G401 (cell line): ENCODE results near the gene VSNL1. TPM values are rescaled to one million over a fixed set of nuclear protein-coding genes. Genes with fewer than 3 reads are reported as not detected.
"Not testable (repeated sequence)": the region's sequence is repeated elsewhere in the genome, so short reads cannot be mapped to it uniquely, and the experiment has no call there.

Source experiments
- DNase-seq: peaks from one replicate; pipeline ENCODE4 v3.0.0-alpha.2; 2015; ENCODE audit warnings: low spot score
- in situ Hi-C: cut with HindIII; loops from 2 replicates; pipeline ENCODE4 v1.10.0; 2016; ENCODE audit warnings: low sequenced_read_pairs, mixed read lengths
- total RNA-seq: library from RNA; depleted of rRNA; stranded (reverse); fragments of >200 nt; shearing (Covaris generic); gene quantifications from 2 replicates; pipeline ENCODE4 v1.2.3, GENCODE V29; 2014

The VSNL1 gene
- total RNA-seq, 1 experiment from 2014 or later, result not detected

DNA sequence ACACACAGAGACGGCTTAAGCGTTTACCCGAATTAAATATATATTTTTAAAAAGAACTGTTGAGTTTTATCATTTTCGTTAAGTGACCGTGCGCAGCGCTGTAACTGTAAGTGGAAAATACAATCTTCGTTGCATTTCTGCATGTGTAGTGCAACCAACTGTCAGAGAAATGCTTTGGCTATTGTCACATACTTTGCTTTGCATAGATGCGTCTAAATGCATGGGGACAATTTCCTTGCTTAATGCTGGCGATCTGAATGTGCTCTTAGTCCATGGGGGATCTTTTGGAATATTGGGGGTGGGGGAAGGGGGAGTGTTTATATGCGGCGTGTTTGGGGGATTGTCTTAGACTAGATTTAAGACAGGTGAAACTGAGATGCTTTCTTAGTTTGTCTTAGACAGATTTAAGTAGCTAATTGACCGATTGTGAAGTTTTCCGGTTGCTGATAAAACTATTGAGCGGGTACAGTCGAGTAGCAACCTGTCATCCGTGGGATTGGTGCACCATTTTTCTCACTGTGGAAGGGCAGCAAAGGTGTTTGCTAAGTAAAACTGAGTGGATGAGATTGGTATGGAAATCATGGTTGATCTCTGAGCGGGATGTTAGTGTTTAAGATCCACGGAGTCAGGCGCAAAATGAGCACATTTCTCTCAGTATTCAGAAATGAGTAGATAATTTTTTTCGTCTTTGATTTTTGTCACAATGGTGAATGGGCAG lies 476 bp downstream of the VSNL1 start:
- DNase-seq, result peak; percentile 75

GRCh38 chr2:17541531-17541950 lies 1.0 kb downstream of the VSNL1 start:
- in situ Hi-C loops, result no loop called here
- peak; percentile 63 for DNase-seq

More for the DNA sequence above, 476 bp downstream of the VSNL1 start:
- in situ Hi-C loops, result no loop called here

DNA sequence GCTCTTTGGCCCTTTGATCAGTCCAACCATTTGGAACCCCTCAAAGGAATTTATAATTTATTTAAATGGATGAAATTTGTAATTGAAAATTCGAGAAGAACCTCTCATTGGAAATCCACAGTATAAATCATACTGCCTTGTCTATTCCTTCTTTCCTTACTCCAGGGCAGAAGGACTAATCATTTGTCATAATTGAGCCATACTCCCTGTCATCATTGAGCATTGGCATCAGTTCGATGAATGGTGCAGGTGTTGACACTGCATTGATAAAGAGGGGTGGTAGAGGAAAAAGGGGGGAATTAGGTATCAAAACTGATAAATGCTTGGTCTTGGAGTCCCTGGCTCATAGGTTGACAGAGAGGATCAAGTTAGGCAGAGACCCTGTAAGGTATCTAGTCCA lies 2.0 kb downstream of the VSNL1 start:
- no peak for DNase-seq
- in situ Hi-C loops, result no loop called here

DNA sequence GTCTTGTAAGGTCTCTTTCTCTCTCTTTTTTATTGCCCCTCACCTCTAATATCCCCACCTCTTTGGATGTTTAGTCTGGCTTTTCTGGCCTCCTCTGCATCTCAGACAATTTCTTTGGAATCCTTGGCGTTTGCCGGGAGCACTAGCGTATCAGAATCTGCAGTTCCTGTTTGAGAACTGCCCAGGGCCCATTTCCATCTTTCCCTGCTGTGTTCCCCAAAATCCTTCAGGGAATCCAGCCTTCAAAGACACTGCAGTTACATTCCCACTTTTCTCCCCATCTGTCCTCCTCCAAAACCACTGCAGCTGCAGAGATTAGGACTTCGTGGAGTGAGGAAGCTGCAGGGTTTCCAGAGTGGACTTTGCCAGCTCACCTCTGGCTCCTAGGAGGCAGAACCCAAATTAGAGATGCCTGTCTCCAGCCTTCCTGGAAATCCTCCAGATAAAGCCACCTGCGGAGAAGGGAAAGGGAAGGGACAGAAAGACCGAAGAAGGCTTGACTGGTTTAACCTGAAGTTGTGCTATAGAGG lies 2.7 kb downstream of the VSNL1 start:
- peak; percentile 81 for DNase-seq
- in situ Hi-C loops, result no loop called here

DNA sequence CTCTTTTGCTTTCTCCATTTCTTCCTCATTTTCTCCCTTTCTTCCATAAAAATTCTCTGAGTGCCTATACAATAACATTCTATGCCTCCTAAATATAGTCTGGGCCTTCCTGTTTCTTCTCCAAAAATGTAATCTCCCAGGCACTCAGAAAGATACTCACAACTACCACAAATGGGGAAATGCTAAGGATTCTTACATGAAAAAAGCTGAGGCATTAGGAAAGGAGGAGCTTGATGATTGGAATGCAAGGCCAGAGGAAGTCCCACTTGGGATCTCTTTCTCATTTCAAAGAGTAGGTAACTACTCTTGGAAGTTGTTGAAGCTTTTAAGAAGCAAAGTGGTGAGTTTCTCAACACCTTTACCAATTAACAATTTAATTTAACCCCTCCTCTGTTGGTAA lies 3.4 kb downstream of the VSNL1 start:
- in situ Hi-C loops, result no loop called here
- DNase-seq, result no peak

- DNase-seq, result no peak
- in situ Hi-C loops, result no loop called here
Observed at GRCh38 chr2:17544256-17544655, 3.8 kb downstream of the VSNL1 start.

- in situ Hi-C loops, result no loop called here
- DNase-seq, result no peak
Observed at GRCh38 chr2:17545680-17546613, 5.5 kb downstream of the VSNL1 start.

DNA sequence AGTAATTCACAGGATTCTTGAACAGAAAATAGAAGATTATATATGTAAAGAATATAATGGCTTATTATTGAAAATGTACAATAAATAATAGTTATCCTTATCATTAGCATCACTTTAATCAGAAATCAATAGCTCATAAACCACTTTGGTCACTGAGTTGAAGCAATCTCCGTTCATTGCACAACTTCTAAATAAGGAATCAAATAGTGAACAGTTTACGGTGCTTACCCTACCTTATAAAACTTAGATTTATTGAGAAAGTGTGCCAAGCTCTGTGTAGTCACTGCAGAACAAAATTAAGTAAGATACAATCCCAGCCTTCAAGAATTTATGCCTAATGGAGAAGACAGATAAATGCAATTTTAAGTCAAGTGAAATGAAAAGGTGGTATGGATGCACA lies 6.7 kb downstream of the VSNL1 start:
- DNase-seq, result no peak
- in situ Hi-C loops, result no loop called here

DNA sequence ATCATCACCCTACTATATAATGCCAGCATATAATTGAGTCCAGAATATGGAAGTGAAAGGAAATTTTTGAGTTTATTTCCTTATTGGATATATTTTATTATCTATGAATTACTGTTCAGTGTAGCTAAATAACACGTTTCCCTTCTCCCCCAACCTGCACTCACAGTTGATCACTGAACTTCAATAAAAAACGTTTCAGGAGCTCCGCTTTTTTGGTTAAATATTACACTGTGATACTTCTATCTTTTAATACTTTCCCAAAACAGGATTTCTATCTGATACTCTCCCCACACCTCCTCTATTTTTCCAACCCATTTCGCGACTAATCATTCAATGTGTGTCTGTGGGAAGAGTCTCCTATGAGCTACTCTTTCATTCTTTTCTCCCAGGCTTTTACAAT lies 7.2 kb downstream of the VSNL1 start:
- DNase-seq, result no peak
- in situ Hi-C loops, result no loop called here

GRCh38 chr2:17550907-17551306 lies 10.4 kb downstream of the VSNL1 start:
- in situ Hi-C loops, result no loop called here
- DNase-seq, result no peak

DNA sequence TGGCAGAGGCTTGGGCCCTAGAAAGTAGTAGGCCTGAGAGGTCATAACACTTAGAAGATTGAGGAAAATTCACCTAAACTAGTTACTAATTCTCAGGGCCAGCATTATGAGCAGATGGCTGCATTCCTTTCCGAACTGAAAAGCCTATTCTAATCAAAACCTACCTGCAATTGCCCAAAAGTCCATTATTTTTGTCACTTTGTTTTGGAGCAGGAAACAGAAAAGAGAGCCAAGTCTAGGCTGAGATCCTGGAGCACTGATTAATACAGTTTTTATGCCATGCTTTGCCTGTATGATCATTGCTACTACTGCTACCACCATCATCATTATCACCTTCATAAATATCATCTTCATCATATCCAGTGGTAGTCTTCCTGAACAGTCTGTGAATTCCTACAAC lies 14.7 kb downstream of the VSNL1 start:
- DNase-seq, result no peak
- in situ Hi-C loops, result no loop called here

DNA sequence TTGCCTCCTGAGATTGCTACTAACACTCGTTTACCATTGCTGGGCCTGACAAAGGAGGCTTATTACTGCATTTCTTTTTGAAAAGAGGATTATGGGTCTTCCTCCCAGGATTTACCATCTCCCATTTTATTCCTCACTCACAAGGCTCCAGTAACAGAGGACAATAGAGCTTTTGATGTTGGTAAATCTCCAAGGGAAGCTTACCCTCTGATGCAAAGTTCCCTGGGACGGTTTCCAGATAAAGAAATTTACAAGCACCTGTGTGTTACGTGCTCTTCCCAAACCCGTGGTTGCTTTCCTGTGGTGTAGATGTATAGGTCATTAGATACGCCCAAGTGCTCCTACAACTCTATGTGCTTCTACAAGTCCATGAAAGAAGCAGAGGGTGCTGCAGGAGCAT lies 17.1 kb downstream of the VSNL1 start:
- DNase-seq, result no peak
- in situ Hi-C loops, result no loop called here

DNA sequence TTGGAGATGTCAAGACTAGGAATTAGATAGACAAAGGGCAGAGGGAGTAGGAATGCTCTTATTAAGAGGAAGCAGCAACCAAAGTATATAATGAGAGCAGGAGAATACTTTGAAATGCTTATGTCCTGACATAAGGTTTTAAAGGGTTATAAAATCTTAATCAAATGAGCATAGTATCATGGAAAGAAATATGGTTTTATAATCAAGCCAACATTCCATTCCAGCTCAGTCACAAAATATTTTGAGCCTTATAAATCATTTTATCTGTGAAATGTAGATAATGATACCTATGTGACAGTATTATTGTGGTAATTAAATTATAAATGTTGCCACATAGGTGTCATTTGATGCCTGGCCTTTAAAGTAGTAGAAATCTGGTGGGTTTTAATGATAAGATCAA lies 17.6 kb downstream of the VSNL1 start:
- in situ Hi-C loops, result no loop called here
- no peak for DNase-seq

DNA sequence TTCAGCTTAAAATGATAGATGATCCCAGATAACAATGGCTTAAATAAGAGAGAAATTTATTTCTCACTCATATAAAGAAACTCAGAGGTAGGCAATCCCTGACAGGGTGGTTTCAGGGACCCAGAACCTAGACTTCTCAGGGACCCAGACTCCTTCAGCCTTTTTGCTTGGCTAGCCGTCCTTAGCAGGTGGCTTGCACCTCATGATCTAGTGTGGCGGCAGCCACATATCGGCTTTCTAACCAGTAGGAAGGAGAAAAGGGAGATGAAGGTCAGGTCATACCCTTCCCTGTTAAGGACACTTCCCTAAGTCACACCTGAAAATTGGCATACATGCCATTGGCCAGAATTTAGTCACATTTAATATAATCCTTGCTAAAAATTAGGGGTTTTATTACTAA lies 18.4 kb downstream of the VSNL1 start:
- DNase-seq, result no peak

GRCh38 chr2:17565726-17566125 lies 25.2 kb downstream of the VSNL1 start:
- DNase-seq, in situ Hi-C loops: not testable (repeated sequence)

More for the DNA sequence above, 18.4 kb downstream of the VSNL1 start:
- in situ Hi-C loops, result no loop called here

DNA sequence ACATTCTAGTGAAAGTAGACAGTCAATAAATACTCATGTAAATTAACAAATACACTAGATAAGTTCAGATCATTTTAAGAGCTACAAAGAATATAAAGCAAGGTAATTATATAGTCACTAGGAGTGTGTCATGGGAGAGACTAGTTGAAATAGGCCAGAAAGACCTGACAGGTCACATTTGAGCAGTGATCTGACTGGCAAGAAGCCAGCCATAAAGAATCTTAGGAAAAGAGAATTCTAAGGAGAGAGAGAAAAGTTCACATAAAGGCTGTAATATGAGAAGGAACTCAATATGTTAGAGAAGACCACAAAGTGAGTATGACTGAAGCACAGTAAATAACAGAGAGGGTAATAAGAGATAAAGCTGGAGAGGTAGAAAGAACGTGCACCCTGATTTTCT lies 31.2 kb downstream of the VSNL1 start:
- in situ Hi-C loops, result no loop called here
- no peak for DNase-seq

DNA sequence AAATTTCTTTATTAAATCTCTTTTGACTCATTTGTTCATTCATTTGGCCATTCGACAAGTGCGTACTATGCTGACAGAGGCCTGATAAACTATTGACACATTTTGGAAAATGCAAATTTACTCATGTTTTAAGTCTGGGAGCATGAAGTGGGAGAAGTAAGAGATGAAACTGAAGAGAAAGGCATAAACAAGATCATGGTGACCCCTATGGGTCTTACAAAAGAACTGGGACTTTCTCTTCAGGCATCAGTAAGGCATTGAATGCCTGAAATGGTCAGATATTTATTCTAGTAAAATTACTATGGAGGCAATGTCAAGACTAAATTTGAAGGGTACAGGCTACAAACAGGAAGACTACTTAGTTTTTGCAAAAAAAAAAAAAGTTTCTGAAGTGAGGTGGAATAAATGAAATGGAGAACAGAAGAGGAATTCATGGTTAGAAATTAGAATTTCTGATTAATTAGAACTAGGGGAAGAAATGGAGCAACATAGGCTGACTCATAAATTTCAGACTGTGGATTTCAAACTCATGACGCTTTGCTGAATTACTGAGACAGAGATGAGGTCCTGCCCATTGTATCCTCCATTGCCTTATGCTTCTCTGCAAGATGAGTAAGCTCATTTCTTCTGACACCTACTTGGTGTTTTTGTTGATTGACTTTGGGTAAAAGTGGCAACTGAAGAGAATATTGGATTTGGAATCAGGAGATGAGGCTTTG lies 32.7 kb downstream of the VSNL1 start:
- DNase-seq, result no peak
- in situ Hi-C loops, result no loop called here

DNA sequence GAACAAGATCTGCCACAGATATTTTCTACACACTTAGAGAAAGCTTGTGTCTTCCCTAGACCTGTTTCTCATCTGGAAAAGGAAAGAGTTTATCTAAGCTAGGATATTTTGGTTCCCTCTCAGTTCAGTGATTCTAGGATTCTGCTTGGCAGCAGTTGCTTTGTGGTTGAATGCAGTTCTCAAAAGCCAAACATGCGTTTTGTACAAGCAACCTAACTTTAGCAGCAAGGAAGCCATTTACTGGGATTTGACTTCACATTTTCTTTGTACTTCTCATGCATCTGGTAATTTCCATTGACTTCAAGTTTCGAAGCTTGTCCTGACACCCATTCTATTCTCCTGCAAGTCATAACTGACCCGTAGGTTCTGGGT lies 33.3 kb downstream of the VSNL1 start:
- in situ Hi-C loops, result no loop called here
- DNase-seq, result no peak

DNA sequence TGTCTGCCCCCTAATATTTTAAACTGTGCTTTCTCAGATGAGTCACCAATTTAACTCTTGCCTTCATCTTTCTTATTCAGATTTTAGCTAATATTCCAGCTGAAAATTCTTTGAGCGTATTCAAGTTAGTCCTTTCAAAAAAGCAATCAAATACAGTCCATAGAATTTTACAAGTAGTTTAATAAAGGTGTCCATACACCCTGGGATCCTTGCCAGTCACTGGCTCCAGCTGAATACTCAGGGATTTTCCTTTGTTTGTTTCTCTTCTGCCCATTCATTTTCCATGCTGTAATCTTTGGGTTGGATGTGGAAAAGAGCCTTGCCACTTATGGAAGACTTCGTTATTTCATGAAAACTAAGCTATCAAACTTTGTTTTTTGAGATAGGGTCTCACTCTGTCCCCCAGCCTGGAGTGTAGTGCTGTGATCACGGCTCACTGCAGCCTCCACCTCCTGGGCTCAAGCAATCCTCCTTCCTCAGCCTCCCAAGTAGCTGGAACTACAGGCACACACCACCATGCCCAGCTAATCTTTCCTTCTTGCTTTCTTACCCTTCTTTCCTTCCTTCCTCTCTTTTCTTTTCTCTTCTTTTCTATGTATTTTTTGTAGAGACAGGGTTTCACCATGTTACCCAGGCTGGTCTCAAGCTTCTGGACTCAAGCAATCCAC lies 34.0 kb downstream of the VSNL1 start:
- no peak for DNase-seq
- in situ Hi-C loops, result no loop called here
